GM18502 (cell line): ENCODE measurements around the gene TINAG.
A peak's percentile ranks its signal among the peaks of the same experiment; 100 is the strongest.
"Not testable (repeated sequence)": the region's sequence is repeated elsewhere in the genome, so short reads cannot be mapped to it uniquely, and the experiment has no call there.

Experiments used
- ATAC-seq: cut with Tn5 transposase; IDR thresholded peaks from one replicate; pipeline ENCODE4 v1.9.1; 2021; ENCODE audit warnings: mild to moderate bottlenecking; ENCODE audit not compliant: unreplicated experiment, poor library complexity

TINAG gene

DNA sequence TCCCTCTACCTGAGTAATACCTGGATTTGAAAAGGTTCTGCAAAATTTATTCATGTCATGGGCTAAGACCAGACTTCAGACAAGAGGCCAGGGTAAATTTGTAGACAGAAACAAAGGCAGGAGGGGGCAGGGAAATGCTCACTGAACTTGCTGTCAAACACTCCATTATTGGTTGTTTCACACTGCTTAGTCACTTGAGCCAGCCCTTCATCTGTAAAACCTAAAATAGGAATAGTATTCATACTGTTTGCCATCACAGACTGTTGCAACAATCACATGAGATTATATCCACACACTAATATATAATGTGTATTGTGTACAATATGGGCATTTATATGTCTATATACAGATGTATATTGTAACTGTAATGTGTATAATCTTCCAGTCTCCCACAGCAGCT lies 6.5 kb upstream of the TINAG start:
- no peak for ATAC-seq

DNA sequence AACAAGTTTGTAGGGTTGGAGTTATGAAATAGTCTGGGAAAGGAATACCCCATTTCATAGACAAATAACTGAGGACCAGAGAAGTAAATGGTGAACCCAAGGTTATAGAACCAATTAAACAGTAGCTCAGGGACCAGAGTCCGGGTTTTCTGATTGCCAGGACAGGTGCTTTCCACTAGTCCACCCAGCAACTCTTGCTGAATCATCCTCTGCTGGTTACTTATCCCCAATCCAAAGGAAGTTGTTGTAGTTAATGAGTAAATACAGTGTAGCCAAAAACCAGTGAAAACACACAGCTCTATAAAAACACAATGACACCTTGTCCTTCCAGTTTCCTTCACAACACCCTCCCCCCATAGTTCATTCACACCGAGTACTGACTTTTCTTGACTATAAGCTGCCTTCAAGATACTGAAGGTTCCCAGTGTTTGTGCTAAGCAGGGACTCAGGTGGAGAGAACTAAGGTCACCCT lies 766 bp upstream of the TINAG start:
- peak; percentile 63 for ATAC-seq

DNA sequence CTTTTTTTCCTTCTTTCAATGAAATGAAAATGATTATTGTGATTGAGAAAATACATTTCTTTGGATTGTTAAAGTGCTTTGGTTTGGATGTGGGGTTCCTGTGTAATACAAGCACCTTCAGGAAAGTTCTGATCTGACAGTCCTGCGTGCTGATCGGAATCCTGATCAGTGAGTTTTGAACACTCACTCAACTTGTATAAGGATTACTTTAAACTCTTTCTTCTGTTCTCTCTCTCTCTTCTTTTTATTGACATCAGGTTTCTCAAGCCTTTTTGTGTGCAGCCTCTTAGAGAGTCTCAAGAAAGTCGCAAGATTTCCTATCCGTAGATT lies 710 bp downstream of the TINAG start:
- ATAC-seq = no peak

DNA sequence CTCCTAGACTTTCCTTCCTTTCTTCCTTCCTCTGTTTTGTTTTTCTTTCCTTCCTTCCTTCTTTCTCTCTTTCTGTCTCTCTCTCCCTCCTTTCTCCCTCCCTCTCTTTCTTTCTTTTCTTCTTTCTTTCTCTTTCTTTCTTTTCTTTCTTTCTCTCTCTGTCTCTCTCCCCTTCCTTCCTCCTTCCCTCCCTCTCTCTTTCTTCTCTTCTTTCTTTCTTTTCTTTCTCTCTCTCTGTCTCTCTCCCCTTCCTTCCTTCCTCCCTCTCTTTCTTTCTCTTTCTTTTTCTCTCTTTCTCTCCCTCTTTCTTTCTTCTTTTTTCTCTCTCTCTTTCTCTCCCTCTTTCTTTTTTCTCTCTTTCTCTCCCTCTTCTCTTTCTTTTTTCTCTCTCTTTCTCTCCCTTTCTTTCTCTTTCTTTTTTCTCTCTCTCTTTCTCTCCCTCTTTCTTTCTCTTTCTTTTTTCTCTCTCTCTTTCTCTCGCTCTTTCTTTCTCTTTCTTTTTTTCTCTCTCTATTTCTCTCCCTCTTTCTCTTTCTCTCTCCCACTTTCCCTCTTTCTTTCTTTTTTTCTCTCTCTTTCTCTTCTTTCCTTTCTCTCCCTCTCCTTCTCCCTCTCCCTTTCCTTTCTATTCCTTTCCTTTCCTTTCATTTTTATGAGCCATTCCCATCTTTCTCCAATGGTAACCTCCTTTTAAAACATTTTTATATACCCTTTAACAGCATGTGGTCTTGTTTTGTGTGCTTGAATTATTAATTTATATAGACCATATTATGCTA lies 2.3 kb downstream of the TINAG start:
- no peak for ATAC-seq

DNA sequence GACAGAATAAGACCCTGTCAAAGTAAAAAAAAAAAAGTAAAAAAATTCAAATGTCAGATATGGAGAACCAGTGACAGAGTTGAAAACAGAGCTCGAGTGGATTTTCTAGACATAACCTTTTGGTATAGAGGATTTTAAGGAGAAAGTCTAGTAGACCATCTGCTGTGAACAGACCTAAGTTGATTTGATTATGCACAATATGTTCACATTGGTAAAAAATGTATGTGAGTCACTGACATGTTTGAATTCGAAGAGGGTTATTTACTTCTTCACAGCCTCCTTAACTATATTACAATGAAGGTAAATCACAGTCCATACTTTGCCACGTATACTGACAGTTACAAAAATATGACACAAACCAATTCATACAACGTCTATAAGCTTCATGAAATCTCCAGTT lies 7.4 kb downstream of the TINAG start:
- ATAC-seq = no peak

DNA sequence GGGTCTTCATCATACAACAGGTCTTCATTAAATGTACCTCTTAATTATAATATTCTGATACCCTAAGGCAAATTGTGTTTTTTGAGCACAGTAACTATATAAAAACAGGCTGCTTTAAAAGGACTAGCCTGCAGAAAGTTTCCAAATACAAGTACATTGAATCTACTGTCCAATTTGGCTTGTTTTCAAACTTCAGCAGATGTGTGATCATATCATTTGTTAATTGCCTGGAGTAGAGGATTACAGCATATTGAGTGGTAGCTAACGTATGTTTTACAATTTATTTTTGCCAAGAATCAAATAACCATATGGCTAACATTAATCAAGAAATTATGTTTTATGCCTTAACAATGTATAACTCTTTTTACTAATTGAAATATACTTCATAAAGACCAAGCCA lies 12.6 kb downstream of the TINAG start:
- no peak for ATAC-seq

DNA sequence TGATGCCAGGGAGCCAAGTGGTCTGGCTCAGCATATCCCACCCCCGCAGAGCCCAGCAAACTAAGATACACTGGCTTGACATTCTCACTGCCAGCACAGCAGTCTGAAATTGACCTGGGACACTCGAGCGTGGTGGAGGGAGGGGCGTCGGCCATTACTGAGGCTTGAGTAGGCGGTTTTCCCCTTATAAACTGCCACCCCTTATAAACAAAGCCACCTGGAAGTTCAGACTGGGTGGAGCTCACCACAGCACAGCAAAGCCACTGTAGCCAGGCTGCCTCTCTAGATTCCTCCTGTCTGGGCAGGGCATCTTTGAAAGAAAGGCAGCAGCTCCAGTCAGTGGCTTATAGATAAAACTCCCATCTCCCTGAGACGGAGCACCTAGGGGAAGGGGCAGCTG lies 19.4 kb downstream of the TINAG start:
- ATAC-seq = no peak

DNA sequence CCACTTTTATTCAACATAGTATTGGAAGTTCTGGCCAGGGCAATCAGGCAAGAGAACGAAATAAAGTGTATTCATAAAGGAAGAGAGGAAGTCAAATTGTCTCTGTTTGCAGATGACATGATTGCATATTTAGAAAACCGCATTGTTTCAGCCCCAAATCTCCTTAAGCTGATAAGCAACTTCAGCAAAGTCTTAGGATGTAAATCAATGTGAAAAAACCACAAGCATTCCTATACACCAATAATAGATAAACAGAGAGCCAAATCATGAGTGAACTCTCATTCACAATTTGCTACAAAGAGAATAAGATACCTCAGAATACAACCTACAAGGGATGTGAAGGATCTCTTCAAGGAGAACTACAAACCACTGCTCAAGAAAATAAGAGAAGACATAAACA lies 23.3 kb downstream of the TINAG start:
- not testable (repeated sequence) for ATAC-seq

DNA sequence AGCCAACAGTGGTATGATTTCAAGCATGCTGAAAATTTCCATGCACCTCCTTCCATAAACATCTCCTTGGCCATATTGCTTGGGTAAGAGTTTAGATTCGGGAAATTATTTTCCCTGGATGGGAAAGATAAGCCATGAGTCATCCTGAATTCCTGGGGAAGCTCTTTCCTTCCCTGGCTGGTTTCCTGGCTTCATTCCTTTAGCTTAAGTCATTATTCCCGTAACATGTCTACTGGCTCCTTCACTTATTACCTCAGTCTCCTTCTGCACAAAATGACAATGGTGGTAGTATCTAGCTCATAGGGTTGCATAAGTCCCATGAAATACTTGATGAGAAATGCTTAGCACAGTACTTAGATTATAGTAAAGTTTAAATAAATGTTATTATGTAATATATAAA lies 27.6 kb downstream of the TINAG start:
- no peak for ATAC-seq

DNA sequence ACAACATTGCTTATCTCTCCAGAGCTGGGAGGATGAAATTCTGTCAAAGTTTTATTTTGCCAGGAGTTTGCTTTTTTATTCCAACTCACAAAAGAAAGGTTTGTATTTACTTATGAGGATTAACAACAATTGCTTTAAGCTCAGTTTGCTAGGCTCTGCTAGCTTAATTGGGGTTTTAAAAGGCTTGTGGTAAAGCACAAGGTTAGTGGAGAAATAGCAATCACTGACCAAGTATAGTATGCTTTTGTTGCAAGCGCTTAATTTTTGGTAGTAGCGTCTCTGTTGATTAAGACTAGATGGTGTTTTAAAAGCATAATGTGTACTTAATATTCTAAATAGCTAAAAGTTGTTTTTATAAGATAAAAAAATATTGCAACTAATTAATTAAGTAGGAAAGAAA lies 45.7 kb downstream of the TINAG start:
- no peak for ATAC-seq

DNA sequence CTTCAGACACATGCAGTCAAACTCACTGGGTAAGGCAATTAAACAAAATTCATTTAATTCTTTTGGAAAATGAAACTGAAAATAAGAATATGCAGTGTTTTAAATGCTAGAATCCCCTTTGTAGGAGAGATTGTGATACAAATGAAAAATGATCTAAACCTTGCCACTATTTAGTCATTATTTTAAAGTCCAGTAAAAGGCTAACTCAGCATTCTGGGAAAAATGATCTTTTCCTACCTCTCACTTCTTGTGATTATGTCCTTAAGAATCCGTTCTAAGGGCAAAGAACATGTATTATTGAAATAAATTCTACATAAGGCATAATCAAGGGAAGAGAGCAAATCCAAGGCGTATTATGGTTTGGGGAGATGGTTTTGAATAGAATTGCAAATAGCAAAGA lies 46.4 kb downstream of the TINAG start:
- no peak for ATAC-seq

DNA sequence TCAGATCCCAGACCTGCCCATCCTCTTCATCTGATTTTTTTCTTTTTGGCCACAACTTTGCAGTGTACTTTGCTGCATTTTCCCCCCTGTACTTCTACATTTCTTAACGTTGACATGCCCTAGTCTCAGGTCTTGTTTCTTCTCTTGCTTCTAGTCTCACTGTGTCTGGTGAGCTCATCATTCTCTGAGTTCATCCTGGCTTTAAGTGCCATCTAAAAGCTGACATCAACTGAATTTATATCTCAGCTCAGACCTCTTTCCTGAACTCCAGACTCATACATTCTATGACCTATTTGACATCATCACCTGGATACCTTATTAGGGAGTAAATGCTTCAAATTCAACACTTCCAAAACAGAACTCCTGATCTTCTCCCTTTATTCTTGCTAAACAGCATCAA lies 48.9 kb downstream of the TINAG start:
- ATAC-seq = no peak

DNA sequence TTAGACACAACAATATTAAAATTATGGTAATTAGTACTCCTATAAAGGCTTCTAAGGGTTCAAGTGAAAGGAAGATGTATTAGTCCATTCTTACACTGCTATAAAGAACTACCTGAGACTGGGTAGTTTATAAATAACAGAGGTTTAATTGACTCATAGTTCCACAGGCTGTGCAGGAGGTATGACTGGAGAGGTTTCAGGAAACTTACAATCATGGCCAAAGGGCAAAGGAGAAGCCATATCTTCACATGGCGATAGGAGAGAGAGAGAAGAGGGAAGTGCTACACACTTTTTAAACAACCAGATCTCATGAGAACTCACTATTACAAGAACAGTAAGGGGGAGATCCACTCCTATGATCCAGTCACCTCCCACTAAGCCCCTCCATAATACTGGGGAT lies 52.9 kb downstream of the TINAG start:
- no peak for ATAC-seq

DNA sequence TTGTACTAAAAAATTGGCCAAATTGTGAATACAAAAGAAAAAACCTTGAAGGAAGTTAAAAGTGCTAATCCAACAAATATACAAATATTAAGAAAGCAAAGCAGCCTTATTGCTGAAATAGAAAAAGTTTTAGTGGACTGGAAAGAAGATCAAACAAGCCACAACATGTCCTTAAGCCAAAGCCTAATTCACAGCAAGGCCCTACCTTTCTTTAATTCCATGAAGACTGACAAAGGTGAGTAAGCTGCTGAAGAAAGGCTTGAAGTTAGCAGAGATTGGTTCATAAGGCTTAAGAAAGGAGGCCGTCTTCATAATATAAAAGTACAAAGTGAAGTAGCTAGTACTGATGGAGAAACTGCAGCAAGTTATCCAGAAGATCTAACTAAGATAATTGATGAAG lies 53.5 kb downstream of the TINAG start:
- no peak for ATAC-seq

DNA sequence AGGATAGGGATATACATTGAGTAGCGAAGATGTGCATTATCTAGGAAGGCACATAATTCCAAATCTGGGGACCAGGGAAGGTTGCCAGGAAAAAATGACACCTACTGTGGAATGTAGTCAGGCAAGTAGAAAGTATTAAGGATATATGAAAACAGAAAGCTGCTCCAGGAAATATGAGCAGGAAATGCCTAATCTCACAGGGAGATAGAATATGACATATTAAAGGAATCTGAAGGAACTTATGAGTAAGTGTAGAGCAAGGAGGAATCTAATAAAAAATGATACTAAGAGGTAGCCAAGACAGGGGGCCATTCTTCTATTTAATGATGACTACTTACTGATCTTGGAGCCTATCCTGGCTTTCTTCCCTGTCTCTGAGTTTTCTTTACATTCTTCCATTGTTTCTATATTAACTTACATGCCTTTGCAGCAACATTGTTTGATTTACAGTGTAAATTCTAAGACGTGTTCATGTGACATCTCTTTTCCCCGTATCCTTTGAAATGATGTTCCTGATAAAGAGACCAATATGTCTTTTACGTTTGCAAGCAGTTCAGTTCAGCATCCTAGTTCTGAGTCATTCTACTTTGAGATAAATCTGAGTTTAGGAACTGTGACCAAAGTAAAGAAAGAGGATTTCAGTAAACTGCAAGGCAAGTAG lies 58.6 kb downstream of the TINAG start:
- no peak for ATAC-seq

DNA sequence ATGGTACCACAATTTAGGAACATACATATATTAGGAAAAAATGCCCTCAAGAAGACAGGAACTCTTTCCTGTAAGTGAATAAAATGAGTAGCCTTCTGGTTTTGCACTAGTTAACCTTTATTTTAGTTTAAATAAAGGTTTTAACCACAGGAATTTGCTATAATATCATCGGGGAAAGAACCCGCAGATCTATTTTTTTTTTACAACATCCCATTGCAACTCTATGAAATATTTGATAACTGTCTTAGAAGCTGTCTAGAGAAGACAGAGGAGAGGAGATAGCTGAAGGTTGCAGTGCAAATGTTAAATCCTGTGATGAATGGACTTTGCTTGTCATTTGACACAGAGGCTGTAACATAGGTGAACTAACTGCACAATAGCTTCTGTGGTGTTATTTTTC lies 69.5 kb downstream of the TINAG start:
- no peak for ATAC-seq

DNA sequence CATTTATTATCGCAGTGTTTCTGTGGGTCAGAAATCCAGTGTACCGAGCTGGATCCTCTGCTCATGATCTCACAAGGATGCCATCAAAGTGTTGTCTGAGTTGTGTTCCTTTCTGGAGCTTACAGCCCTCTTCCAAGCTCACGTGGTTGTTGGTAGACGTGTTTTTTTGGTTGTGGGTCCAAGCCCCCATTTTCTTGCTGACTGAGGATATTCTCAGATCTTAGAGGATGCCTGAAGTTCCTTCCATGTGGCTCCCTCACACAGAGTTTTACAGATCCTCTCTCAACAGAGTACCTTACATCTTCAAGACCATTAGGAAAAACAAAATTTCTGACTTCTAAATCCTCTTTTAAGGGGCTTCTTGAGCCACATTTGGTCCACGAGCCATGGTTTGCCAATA lies 78.1 kb downstream of the TINAG start:
- no peak for ATAC-seq

DNA sequence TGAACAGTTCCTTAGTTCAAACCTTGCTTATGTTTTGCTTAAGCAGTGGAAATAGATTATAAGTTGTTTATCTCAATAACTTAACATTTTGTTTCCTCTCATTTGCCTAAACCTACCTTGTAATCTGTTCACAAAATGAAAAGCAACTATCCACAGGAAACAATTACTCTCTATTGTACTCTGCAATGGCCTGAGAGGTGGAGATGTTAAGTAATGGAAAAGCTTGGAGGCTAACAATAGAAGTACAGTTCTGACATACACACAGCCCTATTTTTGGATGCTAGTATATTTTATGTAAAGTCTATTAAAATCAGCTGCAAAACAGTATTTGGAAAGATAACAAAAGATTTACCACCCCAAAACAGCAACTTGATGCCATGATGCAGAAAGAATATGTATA lies 82.1 kb downstream of the TINAG start:
- ATAC-seq = peak; percentile 54

DNA sequence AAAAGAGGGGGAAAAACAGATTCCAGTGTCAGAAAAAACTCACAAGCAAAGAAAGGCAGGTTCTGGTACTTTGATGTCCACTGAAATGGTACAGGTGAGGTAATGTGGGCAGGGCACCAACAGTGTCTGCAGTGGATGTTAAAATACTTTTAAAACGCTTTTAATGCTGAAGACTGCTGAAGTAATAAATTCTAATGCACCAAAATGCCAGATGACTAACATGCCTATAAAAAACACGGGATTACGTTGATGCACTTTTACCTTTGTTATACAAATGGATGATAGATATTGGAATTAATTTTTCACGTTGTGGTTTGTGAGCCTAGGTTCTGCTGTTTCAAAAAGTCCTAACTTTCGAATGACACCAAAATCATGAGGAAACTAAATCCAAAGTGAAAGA lies 83.3 kb downstream of the TINAG start:
- no peak for ATAC-seq

DNA sequence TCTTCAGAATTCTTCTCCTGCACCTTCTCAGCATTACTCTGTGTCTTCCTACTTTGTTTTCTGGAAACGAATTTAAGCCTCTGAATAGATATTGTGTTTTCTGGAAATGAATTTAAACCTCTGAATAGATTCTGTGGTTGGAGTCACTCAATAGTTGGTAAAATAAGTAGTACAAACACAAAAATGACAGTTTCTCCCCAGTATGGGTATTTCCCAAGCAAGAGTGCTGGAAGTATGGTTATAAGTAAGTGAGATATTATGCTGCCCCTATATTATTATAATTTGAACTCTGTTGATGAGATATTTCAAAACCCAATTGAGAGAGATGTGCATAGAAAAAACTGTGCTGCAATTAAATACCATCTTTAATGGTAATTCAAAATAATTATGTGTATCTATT lies 94.9 kb downstream of the TINAG start:
- ATAC-seq = no peak

DNA sequence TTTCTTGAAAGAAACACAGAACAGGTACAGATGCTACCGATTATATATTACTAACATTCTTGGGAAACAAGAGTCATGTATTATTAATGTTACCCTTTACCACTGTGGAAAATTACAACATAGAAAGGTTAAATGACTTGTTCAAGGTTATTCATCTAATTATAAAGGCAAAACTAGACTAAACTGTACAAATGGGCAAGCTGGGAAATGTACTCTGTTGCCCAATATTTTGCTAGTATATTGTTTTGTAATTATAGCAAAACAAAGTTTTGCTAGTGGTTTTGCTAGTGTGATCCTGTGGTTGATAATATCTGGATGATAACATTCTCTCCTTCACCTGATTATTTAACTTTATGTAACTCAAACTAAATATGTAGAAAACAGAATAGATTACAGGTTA lies 96.5 kb downstream of the TINAG start:
- ATAC-seq = no peak

DNA sequence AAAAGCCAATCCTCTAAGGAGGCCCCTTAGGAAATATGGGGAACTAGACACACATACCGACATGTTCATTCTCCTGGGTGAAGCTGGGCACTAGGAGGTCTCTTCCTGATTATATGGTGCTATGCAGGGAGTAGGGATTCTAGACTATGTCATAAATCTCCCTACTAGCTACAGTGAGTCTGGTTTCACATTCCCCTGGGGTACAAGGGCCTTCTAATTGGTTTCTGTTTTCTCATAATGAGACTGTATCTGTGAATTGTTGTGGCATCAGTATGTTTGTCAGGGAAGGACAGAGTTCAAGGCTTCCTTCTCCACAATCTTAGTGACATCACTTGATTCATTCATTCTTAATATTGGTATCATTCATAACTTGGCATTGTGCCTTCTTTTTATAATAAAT lies 103.5 kb downstream of the TINAG start:
- no peak for ATAC-seq
